Smooth muscle cell (in vitro differentiated cells): ENCODE data around the gene PPP1R16B. TPM values are rescaled to one million over a fixed set of nuclear protein-coding genes. Genes with fewer than 3 reads are reported as not detected.

Experiments used
- DNase-seq: peaks from one replicate; lab custom pipeline; 2025; ENCODE audit not compliant: unreplicated experiment; lab: John Stamatoyannopoulos, UW
- H2AFZ ChIP-seq: fragments of 200-600 bp; sonication (generic); 2 replicates; pipeline ENCODE4 v1.6.0; 2016; ENCODE audit warnings: antibody characterized with exemption, low read depth, mild to moderate bottlenecking
- H3F3A ChIP-seq: fragments of 200-600 bp; sonication (generic); 2 replicates; pipeline ENCODE4 v1.6.0; 2017; ENCODE audit warnings: antibody characterized with exemption, low read depth
- H3K27ac ChIP-seq: fragments of 200-600 bp; sonication (generic); 2 replicates; pipeline ENCODE4 v1.5.1; 2016; ENCODE audit warnings: low read depth, mild to moderate bottlenecking
- H3K27me3 ChIP-seq: fragments of 200-600 bp; sonication (generic); 2 replicates; pipeline ENCODE4 v1.6.1; 2016; ENCODE audit warnings: low read depth, mild to moderate bottlenecking
- H3K36me3 ChIP-seq: fragments of 200-600 bp; sonication (generic); 2 replicates; pipeline ENCODE4 v1.5.1; 2016; ENCODE audit warnings: low read depth
- H3K4me1 ChIP-seq: fragments of 200-600 bp; sonication (generic); 2 replicates; pipeline ENCODE4 v1.5.1; 2016; ENCODE audit warnings: low read depth
- H3K4me2 ChIP-seq: fragments of 200-600 bp; sonication (generic); 2 replicates; pipeline ENCODE4 v1.6.0; 2016; ENCODE audit warnings: mild to moderate bottlenecking
- H3K4me3 ChIP-seq: fragments of 200-600 bp; sonication (generic); 2 replicates; pipeline ENCODE4 v1.5.1; 2016; ENCODE audit warnings: mild to moderate bottlenecking
- H3K79me2 ChIP-seq: fragments of 200-600 bp; sonication (generic); 2 replicates; pipeline ENCODE4 v1.6.0; 2016; ENCODE audit warnings: low read depth, mild to moderate bottlenecking
- H3K9ac ChIP-seq: fragments of 200-600 bp; sonication (generic); 2 replicates; pipeline ENCODE4 v1.6.0; 2016; ENCODE audit warnings: low read depth
- H3K9me3 ChIP-seq: fragments of 200-600 bp; sonication (generic); replicated peaks from 2 replicates; pipeline ENCODE4 v1.5.1; 2016; ENCODE audit warnings: low read depth
- H4K20me1 ChIP-seq: fragments of 200-600 bp; sonication (generic); 2 replicates; pipeline ENCODE4 v1.6.0; 2016; ENCODE audit warnings: low read depth
- whole genome bisulfite sequencing: methylation state at CpG from one replicate; pipeline ENCODE4 v1.1.7; 2016; ENCODE audit warnings: low lambda C conversion rate; 5-methylcytosine and 5-hydroxymethylcytosine counted together
- polyA plus RNA-seq: library from polyadenylated mRNA; unstranded; fragments of >200 nt; fragmentation: Nextera tagmentation; extraction: Ambion mirVana; gene quantifications from 2 replicates; pipeline ENCODE4 v1.2.1, GENCODE V29; 2016
- total RNA-seq: library from RNA; depleted of rRNA; stranded (reverse); fragments of >200 nt; gene quantifications from 2 replicates; pipeline ENCODE4 v1.2.3, GENCODE V29; 2014
- TF ChIP-seq, protein P1 (sequence below): fragments of 200-600 bp; sonication (generic); IDR thresholded peaks from 2 replicates; pipeline ENCODE4 v1.5.1; 2017; ENCODE audit warnings: borderline replicate concordance, mild to moderate bottlenecking, antibody characterized with exemption; ENCODE audit not compliant: insufficient read depth, poor library complexity, severe bottlenecking

The PPP1R16B gene
- total and polyA plus RNA-seq, 2 experiments from 2014 or later, result not detected

DNA sequence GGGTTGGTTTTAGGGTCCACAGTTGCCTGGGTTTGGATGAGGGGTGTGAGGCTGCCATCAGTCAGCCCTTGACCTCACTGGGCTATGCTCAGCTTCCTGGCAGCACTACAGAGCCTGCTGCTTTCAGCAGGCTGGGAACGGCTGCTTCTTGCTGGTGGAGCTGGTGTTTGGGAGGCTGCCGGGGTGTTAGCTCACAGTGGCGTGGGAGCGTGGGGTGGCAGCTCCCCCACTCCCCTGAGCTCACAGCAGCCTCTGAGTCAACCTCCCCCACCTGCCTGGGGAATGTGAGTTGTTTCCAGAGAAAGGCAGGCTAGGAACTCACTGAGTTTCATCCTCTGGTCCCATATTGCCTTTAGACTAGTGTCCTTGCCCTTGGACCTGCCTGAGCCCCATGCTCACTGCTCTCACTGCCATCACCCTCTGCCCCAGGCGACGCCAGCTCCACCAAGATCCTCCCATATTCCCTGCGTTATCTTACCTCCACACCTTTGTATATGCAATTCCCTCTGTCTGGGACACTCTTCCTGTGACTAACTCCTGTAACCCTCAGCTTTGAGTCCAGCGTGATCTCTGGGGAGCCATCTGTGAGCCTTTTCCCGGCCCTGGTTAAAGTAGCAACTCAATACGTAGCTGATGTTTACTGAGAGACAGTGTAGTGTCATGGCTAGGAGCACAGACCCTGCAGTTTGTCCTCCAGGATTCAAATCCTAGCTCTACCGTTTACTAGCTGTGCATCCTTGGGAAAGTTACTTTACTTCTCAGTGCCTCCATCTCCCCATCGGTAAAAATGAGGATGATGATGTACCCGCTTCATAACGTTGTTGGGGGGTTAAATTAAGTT, 34.8 kb downstream of the PPP1R16B start:
- Histone ChIP-seq H2AFZ (no peak overlapping the region), H3K79me2 (no peaks in the 10 kb centered on the region), H4K20me1 (no peaks in the 10 kb centered on the region), H3K9me3 (no peaks in the 10 kb centered on the region), H3K9ac (no peak overlapping the region), H3K4me2 (no peak overlapping the region), H3F3A (no peaks in the 10 kb centered on the region), H3K27ac (no peak overlapping the region), H3K27me3 (peaks cover 5% of the 10 kb centered on the region), H3K4me1 (no peaks in the 10 kb centered on the region), H3K4me3 (no peak overlapping the region), H3K36me3 (no peaks in the 10 kb centered on the region)
- TF ChIP-seq, protein P1, sequence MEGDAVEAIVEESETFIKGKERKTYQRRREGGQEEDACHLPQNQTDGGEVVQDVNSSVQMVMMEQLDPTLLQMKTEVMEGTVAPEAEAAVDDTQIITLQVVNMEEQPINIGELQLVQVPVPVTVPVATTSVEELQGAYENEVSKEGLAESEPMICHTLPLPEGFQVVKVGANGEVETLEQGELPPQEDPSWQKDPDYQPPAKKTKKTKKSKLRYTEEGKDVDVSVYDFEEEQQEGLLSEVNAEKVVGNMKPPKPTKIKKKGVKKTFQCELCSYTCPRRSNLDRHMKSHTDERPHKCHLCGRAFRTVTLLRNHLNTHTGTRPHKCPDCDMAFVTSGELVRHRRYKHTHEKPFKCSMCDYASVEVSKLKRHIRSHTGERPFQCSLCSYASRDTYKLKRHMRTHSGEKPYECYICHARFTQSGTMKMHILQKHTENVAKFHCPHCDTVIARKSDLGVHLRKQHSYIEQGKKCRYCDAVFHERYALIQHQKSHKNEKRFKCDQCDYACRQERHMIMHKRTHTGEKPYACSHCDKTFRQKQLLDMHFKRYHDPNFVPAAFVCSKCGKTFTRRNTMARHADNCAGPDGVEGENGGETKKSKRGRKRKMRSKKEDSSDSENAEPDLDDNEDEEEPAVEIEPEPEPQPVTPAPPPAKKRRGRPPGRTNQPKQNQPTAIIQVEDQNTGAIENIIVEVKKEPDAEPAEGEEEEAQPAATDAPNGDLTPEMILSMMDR, result no peak
- no peak for DNase-seq
- WGBS, result 84% methylated on average over 13 of the region's 14 CpGs

DNA sequence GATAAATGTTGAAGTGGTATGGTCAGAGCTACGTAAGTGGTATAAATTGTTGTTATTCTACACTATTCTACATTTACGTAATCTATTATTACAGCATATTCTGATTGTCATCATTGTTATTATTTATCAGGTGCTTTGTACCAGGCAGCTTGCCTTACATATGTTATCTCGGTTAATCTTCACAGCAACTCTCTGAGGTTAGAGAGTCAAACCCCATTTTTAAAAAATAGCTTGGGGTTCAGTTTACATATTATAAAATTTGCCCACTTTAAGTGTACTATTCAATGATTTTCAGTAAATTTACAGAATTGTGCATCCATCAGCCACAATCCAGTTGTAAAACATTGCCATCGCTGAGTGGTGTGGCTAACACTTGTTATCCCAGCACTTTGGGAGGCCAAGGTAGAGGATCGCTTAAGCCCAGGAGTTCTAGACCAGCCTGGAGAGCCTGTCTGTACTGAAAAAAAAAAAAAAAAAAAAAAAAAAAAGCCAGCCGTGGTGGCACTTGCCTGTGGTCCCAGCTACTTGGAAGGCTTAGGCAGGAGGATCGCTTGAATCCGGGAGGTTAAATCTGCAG, 35.5 kb downstream of the PPP1R16B start:
- H3K4me1 ChIP-seq, result no peaks in the 10 kb centered on the region
- DNase-seq, result no peak
- H4K20me1 ChIP-seq, result no peaks in the 10 kb centered on the region
- H3K79me2 ChIP-seq, result no peaks in the 10 kb centered on the region
- H3K36me3 ChIP-seq, result no peaks in the 10 kb centered on the region
- 91% methylated on average over 8 of the region's 8 CpGs for WGBS
- no peaks in the 10 kb centered on the region for H3F3A ChIP-seq
- H3K9me3 ChIP-seq, result no peaks in the 10 kb centered on the region
- H3K27ac ChIP-seq, result no peak overlapping the region
- H3K27me3 ChIP-seq, result peaks cover 9% of the 10 kb centered on the region
- no peak overlapping the region for H3K4me2 ChIP-seq
- H3K4me3 ChIP-seq, result no peak overlapping the region
- no peak overlapping the region for H2AFZ ChIP-seq
- TF ChIP-seq, protein P1, result no peak
- no peak overlapping the region for H3K9ac ChIP-seq

DNA sequence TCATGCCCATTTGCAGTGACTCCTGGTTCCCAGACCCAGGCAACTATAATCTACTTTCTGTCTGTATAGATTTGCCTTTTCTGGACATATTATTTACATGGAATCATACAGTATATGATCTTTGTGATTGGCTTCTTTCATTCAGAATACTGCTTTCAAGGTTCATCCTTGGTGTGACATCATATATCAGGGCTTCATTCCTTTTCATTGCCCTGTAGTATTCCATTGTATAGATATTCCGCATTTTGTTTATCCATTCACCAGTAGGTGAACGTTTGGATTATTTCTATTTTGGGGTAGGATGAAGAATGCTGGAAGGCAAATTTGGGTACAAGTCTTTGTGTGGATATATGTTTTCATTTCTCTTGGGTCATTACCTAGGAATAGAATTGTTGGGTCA, 36.1 kb downstream of the PPP1R16B start:
- no peak overlapping the region for H2AFZ ChIP-seq

More for the DNA sequence above, 36.1 kb downstream of the PPP1R16B start:
- H3K27me3 ChIP-seq, result peaks cover 9% of the 10 kb centered on the region
- no peaks in the 10 kb centered on the region for H3K9me3 ChIP-seq
- no peak overlapping the region for H3K4me3 ChIP-seq
- H3K79me2 ChIP-seq, result no peaks in the 10 kb centered on the region
- no peak overlapping the region for H3K4me2 ChIP-seq
- WGBS, result 64% methylated on average over 2 of the region's 2 CpGs
- H3K27ac ChIP-seq, result no peak overlapping the region
- no peak overlapping the region for H3K9ac ChIP-seq
- no peak for DNase-seq
- TF ChIP-seq, protein P1, result no peak
- H3F3A ChIP-seq, result no peaks in the 10 kb centered on the region
- no peaks in the 10 kb centered on the region for H4K20me1 ChIP-seq
- no peaks in the 10 kb centered on the region for H3K4me1 ChIP-seq
- H3K36me3 ChIP-seq, result no peaks in the 10 kb centered on the region
